GM12878 (cell line): Measurements from ENCODE around the gene MAD1L1.

ENCODE experiments used
- CHD4 ChIP-seq: fragments of 200-600 bp; sonication (generic); IDR thresholded peaks from 2 replicates; pipeline ENCODE4 v1.6.1; 2016; ENCODE audit warnings: mild to moderate bottlenecking
- CTCF ChIP-seq, 3 experiments: IDR thresholded peaks in 2 of 3; conservative IDR thresholded peaks in 1 of 3; 2 replicates each; pipeline ENCODE4 v1.5.1; 2011; ENCODE audit warnings: low read depth in 3 of 3, low read length in 3 of 3, mild to moderate bottlenecking in 3 of 3, control low read depth in 2 of 3, moderate library complexity in 2 of 3, inconsistent platforms in 1 of 3, mixed read lengths in 1 of 3; ENCODE audit not compliant: control insufficient read depth in 2 of 3, insufficient read depth in 1 of 3; ENCODE audit errors: extremely low read depth in 1 of 3
- NR2F1 ChIP-seq: fragments of 450-650 bp; conservative IDR thresholded peaks from 2 replicates; pipeline ENCODE4 v1.6.1; 2017; ENCODE audit warnings: mild to moderate bottlenecking
- POLR2A ChIP-seq: IDR thresholded peaks from 2 replicates; pipeline ENCODE4 v1.6.1; 2011; ENCODE audit warnings: low read depth, mild to moderate bottlenecking, low read length
- POLR2AphosphoS5 ChIP-seq: IDR thresholded peaks from 2 replicates; pipeline ENCODE4 v1.6.1; 2011; ENCODE audit warnings: mild to moderate bottlenecking, low read length, inconsistent platforms
- RCOR1 ChIP-seq: conservative IDR thresholded peaks from 2 replicates; pipeline ENCODE4 v1.6.1; 2012; ENCODE audit warnings: low read depth, low read length, improper control_type of control experiment
- REST ChIP-seq: IDR thresholded peaks from 2 replicates; pipeline ENCODE4 v1.6.1; 2012; ENCODE audit warnings: mild to moderate bottlenecking, low read depth, low read length
- TAF1 ChIP-seq: IDR thresholded peaks from 2 replicates; pipeline ENCODE4 v1.6.1; 2011; ENCODE audit warnings: mild to moderate bottlenecking, low read depth, low read length, borderline replicate concordance
- ZBTB11 ChIP-seq: fragments of 450-650 bp; formaldehyde crosslinking; IDR thresholded peaks from 2 replicates; pipeline ENCODE4 v1.5.0; 2022; ENCODE audit warnings: mild to moderate bottlenecking, missing genetic modification characterization
- ZNF274 ChIP-seq: IDR thresholded peaks from one replicate; pipeline ENCODE4 v1.8.0; 2011; ENCODE audit not compliant: insufficient read length, insufficient read depth

- no peak for TF ChIP-seq CTCF (IDR thresholded peaks at IDR 0.05 in 2 of 3, conservative IDR thresholded peaks at IDR 0.05 in 1 of 3; ENCODE audit: control insufficient read depth in 2 of 3, extremely low read depth in 1 of 3, insufficient read depth in 1 of 3, low read depth in 3 of 3, low read length in 3 of 3)
- TF ChIP-seq CHD4: no peak
- no peak for TF ChIP-seq TAF1
- no peak for TF ChIP-seq POLR2AphosphoS5
- TF ChIP-seq NR2F1: no peak
- no peak for TF ChIP-seq REST
- TF ChIP-seq ZNF274: no peak
- TF ChIP-seq POLR2A: no peak
- TF ChIP-seq ZBTB11 (CRISPR knock-in tag): no peak
- TF ChIP-seq RCOR1: no peak
These were observed 347.1 kb downstream of the MAD1L1 start for GRCh38 chr7:1885465-1886226.
